ENCODE results near the gene RPS21. TPM values are rescaled to one million over a fixed set of nuclear protein-coding genes. Genes with fewer than 3 reads are reported as not detected.

The RPS21 gene
- total and polyA plus RNA-seq, 2 of the 13 experiments (the other 11 are each of a cell fraction or from before 2014, with no cell fraction given) = 2,647 to 11,063 TPM

GRCh38 chr20:62370807-62371587 is 15.9 kb upstream of the RPS21 start (continued):
- TF ChIP-seq ATAD3A (CRISPR knock-in tag; IDR thresholded peaks at IDR 0.05) (no peak), JUND (CRISPR knock-in tag; IDR thresholded peaks at IDR 0.05) (no peak; the same call in 1 of the 2 replicates), KLF11 (CRISPR knock-in tag; IDR thresholded peaks at IDR 0.05) (no peak), ZNF280D (CRISPR knock-in tag; IDR thresholded peaks at IDR 0.05) (peak; percentile 90; the same call in 1 of the 2 replicates), ZNF788 (CRISPR knock-in tag; IDR thresholded peaks at IDR 0.05; ENCODE audit: borderline replicate concordance) (peak; percentile 66), CEBPG (CRISPR knock-in tag; IDR thresholded peaks at IDR 0.05) (no peak), SALL1 (CRISPR knock-in tag; IDR thresholded peaks at IDR 0.05) (peak; percentile 78; the same call in 1 of the 2 replicates), SRSF9 (IDR thresholded peaks at IDR 0.05; ENCODE audit: borderline replicate concordance, insufficient read depth, low read depth, low read length, poor library complexity, severe bottlenecking) (no peak), ZNF138 (CRISPR knock-in tag; IDR thresholded peaks at IDR 0.05; ENCODE audit: low read depth) (no peak; the same call in 1 of the 2 replicates), SRF (IDR thresholded peaks at IDR 0.05; ENCODE audit: low read depth, low read length) (no peak), ZNF660 (CRISPR knock-in tag; IDR thresholded peaks at IDR 0.05; ENCODE audit: borderline replicate concordance, low read depth) (no peak), ZNF777 (CRISPR knock-in tag; IDR thresholded peaks at IDR 0.05) (no peak), ZNF205 (CRISPR knock-in tag; IDR thresholded peaks at IDR 0.05) (peak; percentile 36), ZNF646 (CRISPR knock-in tag; IDR thresholded peaks at IDR 0.05) (no peak), ZNF775 (CRISPR knock-in tag; IDR thresholded peaks at IDR 0.05; ENCODE audit: borderline replicate concordance) (no peak), ETV6 (CRISPR knock-in tag; conservative IDR thresholded peaks at IDR 0.05) (no peak), HNF4G (IDR thresholded peaks at IDR 0.05; ENCODE audit: borderline replicate concordance, low read depth, low read length) (peak; percentile 94), HNF4G (CRISPR knock-in tag; IDR thresholded peaks at IDR 0.05; ENCODE audit: borderline replicate concordance, low read depth) (peak; percentile 94), ZNF354B (CRISPR knock-in tag; IDR thresholded peaks at IDR 0.05) (no peak), ZNF780A (CRISPR knock-in tag; IDR thresholded peaks at IDR 0.05) (no peak)
- TF ChIP-seq, protein P1, sequence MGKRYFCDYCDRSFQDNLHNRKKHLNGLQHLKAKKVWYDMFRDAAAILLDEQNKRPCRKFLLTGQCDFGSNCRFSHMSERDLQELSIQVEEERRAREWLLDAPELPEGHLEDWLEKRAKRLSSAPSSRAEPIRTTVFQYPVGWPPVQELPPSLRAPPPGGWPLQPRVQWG (CRISPR knock-in tag; IDR thresholded peaks at IDR 0.05; ENCODE audit: borderline replicate concordance, low read depth) = no peak

Data from HepG2 (cell line).